GM21723 (cell line): Measurements from ENCODE around the gene CHMP2B.
"Not testable (repeated sequence)": the region's sequence is repeated elsewhere in the genome, so short reads cannot be mapped to it uniquely, and the experiment has no call there.

Experiments used
- ATAC-seq: cut with Tn5 transposase; IDR thresholded peaks from one replicate; pipeline ENCODE4 v1.9.1; 2021; ENCODE audit warnings: mild to moderate bottlenecking, moderate library complexity; ENCODE audit not compliant: unreplicated experiment

Gene CHMP2B

DNA sequence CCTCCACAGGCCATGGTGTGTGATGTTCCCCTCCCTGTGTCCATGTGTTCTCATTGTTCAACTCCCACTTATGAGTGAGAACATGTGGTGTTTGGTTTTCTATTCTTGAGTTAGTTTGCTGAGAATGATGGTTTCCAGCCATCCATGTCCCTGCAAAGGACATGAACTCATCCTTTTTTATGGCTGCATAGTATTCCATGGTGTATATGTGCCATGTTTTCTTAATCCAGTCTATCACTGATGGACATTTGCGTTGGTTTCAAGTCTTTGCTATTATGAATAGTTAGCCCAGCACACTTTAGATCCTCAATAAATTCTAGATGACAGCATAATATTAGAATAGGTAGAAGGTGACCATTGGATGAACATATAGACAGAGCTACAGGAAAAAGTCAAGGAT is 77.9 kb downstream of the CHMP2B start:
- not testable (repeated sequence) for ATAC-seq
